Left cardiac atrium (tissue), 4 donors: ENCODE results near the gene TP53I11. TPM values are rescaled to one million over a fixed set of nuclear protein-coding genes. Genes with fewer than 3 reads are reported as not detected.

ENCODE experiments used
- ATAC-seq, 2 donors: fragments of 200-7000 bp; cut with Tn5 transposase; one replicate each; pipeline ENCODE4 v1.9.1; 2020; ENCODE audit warnings: mild to moderate bottlenecking in 2 of 2, moderate library complexity in 2 of 2
- DNase-seq: peaks from one replicate; pipeline ENCODE4 v3.0.0-alpha.2; 2020
- intact Hi-C, 2 donors: fragments of 100-400 bp; cut with DNase I; formaldehyde crosslinking; loops; one replicate each; pipeline versions ENCODE4 v1.14.1 to v1.15.1; 2022 to 2023
- total RNA-seq, 2 donors: library from RNA; stranded (reverse); fragmentation: NEBNext Ultra II Directional; extraction: Animal tissue kit (Norgen Biotek cat#: 25700); gene quantifications; one replicate each; pipeline ENCODE4 v1.2.1, GENCODE V29; 2021
- donor health status: DM: no; HTN: yes; CAD: no.
- donor health status: DM: no; HTN: yes; CAD: no; lungs with severe emphysema.
- donor health status: DM: yes; HTN: yes; CAD: no.
- donor health status: Dilated cardiomyopathy.

The TP53I11 gene
- total RNA-seq, 2 donors from 2014 or later, result 96.4 to 115 TPM

GRCh38 chr11:44927174-44927661, 23.5 kb downstream of the TP53I11 start:
- peak; percentile 31 to 52 for ATAC-seq
- DNase-seq, result peak; percentile 75
- intact Hi-C loops, result loop anchor here in 1 of 2 donors (2.0 kb wide), 1 partner anchor 178 kb away; no protein-coding TSS in a partner anchor

GRCh38 chr11:44926036-44926435, 24.6 kb downstream of the TP53I11 start:
- ATAC-seq (no peak), DNase-seq (no peak)
- intact Hi-C loops, result loop anchor here in 1 of 2 donors (2.0 kb wide), 1 partner anchor 179 kb away; no protein-coding TSS in a partner anchor

GRCh38 chr11:44923806-44924205, 26.9 kb downstream of the TP53I11 start:
- intact Hi-C loops, result no loop called here
- DNase-seq, result no peak
- no peak for ATAC-seq

- ATAC-seq, result no peak
- intact Hi-C loops, result no loop called here
- no peak for DNase-seq
Measured at GRCh38 chr11:44923115-44923514, 27.6 kb downstream of the TP53I11 start.

- ATAC-seq (no peak), DNase-seq (no peak)
- intact Hi-C loops, result no loop called here
Measured at GRCh38 chr11:44920451-44920850, 30.2 kb downstream of the TP53I11 start.

- no peak for ATAC-seq
- intact Hi-C loops, result loop anchor here in 1 of 2 donors (10.0 kb wide), 1 partner anchor 353 kb away; the partner anchor contains the start of gene CD82
- no peak for DNase-seq
Measured at GRCh38 chr11:44917741-44918140, 32.9 kb downstream of the TP53I11 start.

GRCh38 chr11:44916801-44917385, 33.8 kb downstream of the TP53I11 start:
- peak; percentile 61 to 70 for ATAC-seq
- intact Hi-C loops, result loop anchor here in 1 of 2 donors (10.0 kb wide), 1 partner anchor 352 kb away; the partner anchor contains the start of gene CD82
- DNase-seq, result no peak

GRCh38 chr11:44916331-44916730, 34.4 kb downstream of the TP53I11 start:
- DNase-seq, result no peak
- intact Hi-C loops, result loop anchor here in 1 of 2 donors (10.0 kb wide), 1 partner anchor 352 kb away; the partner anchor contains the start of gene CD82
- no peak for ATAC-seq

GRCh38 chr11:44915621-44916020, 35.1 kb downstream of the TP53I11 start:
- intact Hi-C loops, result loop anchor here in 1 of 2 donors (10.0 kb wide), 1 partner anchor 351 kb away; the partner anchor contains the start of gene CD82
- ATAC-seq (no peak), DNase-seq (no peak)

- intact Hi-C loops, result loop anchor here in 1 of 2 donors (10.0 kb wide), 1 partner anchor 350 kb away; the partner anchor contains the start of gene CD82
- no peak for ATAC-seq
- DNase-seq, result no peak
Measured at GRCh38 chr11:44915004-44915403, 35.7 kb downstream of the TP53I11 start.

GRCh38 chr11:44914105-44914504, 36.6 kb downstream of the TP53I11 start:
- intact Hi-C loops, result loop anchor here (5.0 to 10.0 kb wide), 3 partner anchors 187 to 352 kb away; partner anchors contain the start of genes CD82 (in 1 of the 2) and TSPAN18 (in 1 of the 2)
- ATAC-seq (no peak), DNase-seq (no peak)

GRCh38 chr11:44913502-44913901, 37.2 kb downstream of the TP53I11 start:
- DNase-seq (no peak), ATAC-seq (no peak)
- intact Hi-C loops, result loop anchor here (5.0 to 10.0 kb wide), 3 partner anchors 186 to 351 kb away; partner anchors contain the start of genes CD82 (in 1 of the 2) and TSPAN18 (in 1 of the 2)

GRCh38 chr11:44912270-44912987, 38.3 kb downstream of the TP53I11 start:
- ATAC-seq, result peak in 1 of 2 donors; percentile 8
- DNase-seq, result no peak
- intact Hi-C loops, result loop anchor here (5.0 to 10.0 kb wide), 3 partner anchors 185 to 350 kb away; partner anchors contain the start of genes CD82 (in 1 of the 2) and TSPAN18 (in 1 of the 2)

- intact Hi-C loops, result loop anchor here (1.0 to 10.0 kb wide), 5 partner anchors 183 to 349 kb away; partner anchors contain the start of genes CD82 (in 1 of the 2) and TSPAN18 (in 1 of the 2)
- ATAC-seq (peak; percentile 78 to 86), DNase-seq (peak; percentile 91)
Measured at GRCh38 chr11:44911029-44911814, 39.5 kb downstream of the TP53I11 start.

- intact Hi-C loops, result loop anchor here (2.0 to 10.0 kb wide), 4 partner anchors 183 to 348 kb away; partner anchors contain the start of genes CD82 (in 1 of the 2) and TSPAN18 (in 1 of the 2)
- ATAC-seq, result no peak
- DNase-seq, result no peak
Measured at GRCh38 chr11:44910591-44910990, 40.1 kb downstream of the TP53I11 start.

- ATAC-seq (no peak), DNase-seq (no peak)
- intact Hi-C loops, result no loop called here
Measured at GRCh38 chr11:44909557-44909956, 41.1 kb downstream of the TP53I11 start.

- intact Hi-C loops, result no loop called here
- DNase-seq (no peak), ATAC-seq (no peak)
Measured at GRCh38 chr11:44906649-44907048, 44.0 kb downstream of the TP53I11 start.

GRCh38 chr11:44905131-44905866, 45.4 kb downstream of the TP53I11 start:
- no peak for ATAC-seq
- intact Hi-C loops, result no loop called here
- no peak for DNase-seq
